Glutamatergic neuron (in vitro differentiated cells): ENCODE data around the gene AP4S1. TPM values are rescaled to one million over a fixed set of nuclear protein-coding genes. Genes with fewer than 3 reads are reported as not detected.
"Not testable (repeated sequence)": the region's sequence is repeated elsewhere in the genome, so short reads cannot be mapped to it uniquely, and the experiment has no call there.

Experiments
- DNase-seq: peaks from one replicate; pipeline ENCODE4 v3.0.0; 2022
- H3K27ac Mint-ChIP-seq: one replicate; pipeline ENCODE4 v1.8.0; 2020; ENCODE audit warnings: mild to moderate bottlenecking, mixed read lengths, inconsistent platforms; ENCODE audit not compliant: unreplicated experiment
- H3K27me3 Mint-ChIP-seq: one replicate; pipeline ENCODE4 v1.8.0; 2020; ENCODE audit warnings: mild to moderate bottlenecking, moderate library complexity, mixed read lengths, inconsistent platforms; ENCODE audit not compliant: unreplicated experiment
- H3K36me3 Mint-ChIP-seq: one replicate; pipeline ENCODE4 v1.8.0; 2020; ENCODE audit warnings: mild to moderate bottlenecking, mixed read lengths, inconsistent platforms; ENCODE audit not compliant: unreplicated experiment
- H3K4me1 Mint-ChIP-seq: one replicate; pipeline ENCODE4 v1.8.0; 2020; ENCODE audit warnings: mild to moderate bottlenecking, low read depth, mixed read lengths, inconsistent platforms; ENCODE audit not compliant: unreplicated experiment
- H3K4me3 Mint-ChIP-seq: one replicate; pipeline ENCODE4 v1.8.0; 2020; ENCODE audit warnings: mild to moderate bottlenecking, mixed read lengths, inconsistent platforms; ENCODE audit not compliant: unreplicated experiment
- H3K9me3 Mint-ChIP-seq: one replicate; pipeline ENCODE4 v1.8.0; 2020; ENCODE audit warnings: mild to moderate bottlenecking, moderate library complexity, mixed read lengths, inconsistent platforms; ENCODE audit not compliant: unreplicated experiment
- CTCF ChIP-seq: fragments of 200-600 bp; sonication (generic); IDR thresholded peaks from one replicate; pipeline ENCODE4 v1.5.0; 2021; ENCODE audit not compliant: partially characterized antibody, unreplicated experiment
- long read RNA-seq: library from polyadenylated mRNA; unstranded; transcript quantifications from one replicate; pipeline ENCODE4 v2.0.0, GENCODE V29; 2020; ENCODE audit not compliant: unreplicated experiment
- total RNA-seq: library from RNA; stranded (reverse); fragmentation: NEBNext Ultra II Directional; extraction: Animal tissue kit (Norgen Biotek cat#: 25700); gene quantifications from one replicate; pipeline ENCODE4 v1.2.1, GENCODE V29; 2021; ENCODE audit not compliant: unreplicated experiment

Gene AP4S1
- total RNA-seq: 6.9 TPM
- long read RNA-seq, partial matches to known transcripts: 0 of 1 reads
- long read RNA-seq, other reads (novel, unspliced or antisense): 0 of 1 reads

GRCh38 chr14:31025367-31026076 lies at the start of gene AP4S1:
TSS of gene AP4S1 (plus strand) at chr14:31025649. CDS start at chr14:31066197, 40,548 bp downstream.
- peak; percentile 72 for DNase-seq
- TF ChIP-seq CTCF: no peak
- peak within 1 kb of the TSS; percentile 84 for H3K27ac Mint-ChIP-seq
- peaks cover 14% of the 10 kb centered on the region for H3K4me1 Mint-ChIP-seq
- H3K27me3 Mint-ChIP-seq: peaks cover 6% of the 10 kb centered on the region
- H3K36me3 Mint-ChIP-seq: no peaks in the 10 kb centered on the region
- H3K9me3 Mint-ChIP-seq: peaks cover 12% of the 10 kb centered on the region
- peak within 1 kb of the TSS; percentile 96 for H3K4me3 Mint-ChIP-seq

- no peak for DNase-seq
- no peaks in the 10 kb centered on the region for H3K9me3 Mint-ChIP-seq
- peaks cover 6% of the 10 kb centered on the region for H3K4me1 Mint-ChIP-seq
- no peak overlapping the region for H3K27ac Mint-ChIP-seq
- H3K36me3 Mint-ChIP-seq: no peaks in the 10 kb centered on the region
- no peak for TF ChIP-seq CTCF
- no peak overlapping the region for H3K4me3 Mint-ChIP-seq
- H3K27me3 Mint-ChIP-seq: no peaks in the 10 kb centered on the region
Measured at GRCh38 chr14:30977752-30978151, 47.7 kb upstream of the AP4S1 start.

- H3K36me3 Mint-ChIP-seq, H3K4me1 Mint-ChIP-seq, H3K27me3 Mint-ChIP-seq, H3K9me3 Mint-ChIP-seq, H3K4me3 Mint-ChIP-seq, H3K27ac Mint-ChIP-seq, DNase-seq: not testable (repeated sequence)
- peak; percentile 45 for TF ChIP-seq CTCF
Measured at GRCh38 chr14:30980106-30980704, 45.2 kb upstream of the AP4S1 start.

GRCh38 chr14:30980980-30981379 lies 44.5 kb upstream of the AP4S1 start:
- no peak for DNase-seq
- Mint-ChIP-seq H3K4me3 (no peak overlapping the region), H3K9me3 (no peaks in the 10 kb centered on the region), H3K36me3 (no peaks in the 10 kb centered on the region), H3K4me1 (no peaks in the 10 kb centered on the region), H3K27ac (no peak overlapping the region), H3K27me3 (peaks cover 2% of the 10 kb centered on the region)
- no peak for TF ChIP-seq CTCF

GRCh38 chr14:30982533-30982932 lies 42.9 kb upstream of the AP4S1 start:
- Mint-ChIP-seq H3K27me3 (peaks cover 2% of the 10 kb centered on the region), H3K4me3 (no peak overlapping the region), H3K36me3 (no peaks in the 10 kb centered on the region), H3K4me1 (peaks cover 1% of the 10 kb centered on the region), H3K27ac (no peak overlapping the region), H3K9me3 (no peaks in the 10 kb centered on the region)
- no peak for DNase-seq
- no peak for TF ChIP-seq CTCF
